Endothelial cell of umbilical vein (primary cell): Measurements from ENCODE around the gene POLN. TPM values are rescaled to one million over a fixed set of nuclear protein-coding genes. Genes with fewer than 3 reads are reported as not detected.

Source experiments
- BruUV-seq: library from RNA; stranded (reverse); fragments of 400-500 nt; replicated peaks from 2 replicates; lab custom pipeline; 2021; lab: Mats Ljungman, UMichigan
- CTCF ChIA-PET: fragments of 300-600, 350-600 bp; sonication (Branson Sonifier 250); formaldehyde crosslinking; loops from one replicate; lab custom pipeline; 2021; ENCODE audit warnings: antibody characterized with exemption, inconsistent platforms; lab: Charles Lee
- POLR2A ChIA-PET: fragments of 300-600, 350-600 bp; sonication (Branson Sonifier 250); formaldehyde crosslinking; loops from one replicate; lab custom pipeline; 2021; ENCODE audit warnings: antibody characterized with exemption, inconsistent platforms; lab: Charles Lee
- DNase-seq: peaks from one replicate; pipeline ENCODE4 v3.0.0-alpha.2; 2011; ENCODE audit warnings: low read depth, low spot score
- FAIRE-seq: peaks from 2 replicates; lab custom pipeline; 2011; peaks lifted over from hg19 to GRCh38; lab: Jason Lieb, UNC
- H2AFZ ChIP-seq: 2 replicates; pipeline ENCODE4 v1.6.0; 2012; ENCODE audit warnings: low read depth, low read length, control low read depth, inconsistent platforms
- H3K27ac ChIP-seq: 2 replicates; pipeline ENCODE4 v1.5.1; 2011; ENCODE audit warnings: low read depth, mild to moderate bottlenecking, control low read depth, low read length, moderate library complexity; ENCODE audit not compliant: insufficient read depth
- H3K27me3 ChIP-seq, 2 experiments: 2 replicates each; pipeline versions ENCODE4 v1.6.0 to v1.6.1; 2011; ENCODE audit warnings: low read length in 2 of 2, mixed read lengths in 1 of 2; ENCODE audit not compliant: control insufficient read depth in 2 of 2, insufficient read depth in 2 of 2
- H3K36me3 ChIP-seq, 2 experiments: 2 replicates in 1 of 2; 3 replicates in 1 of 2; pipeline ENCODE4 v1.5.1; 2011; ENCODE audit warnings: low read length in 2 of 2, mild to moderate bottlenecking in 1 of 2, moderate library complexity in 1 of 2; ENCODE audit not compliant: control insufficient read depth in 2 of 2, insufficient read depth in 2 of 2; ENCODE audit errors: extremely low read depth in 1 of 2
- H3K4me1 ChIP-seq: 3 replicates; pipeline ENCODE4 v1.5.1; 2011; ENCODE audit warnings: mild to moderate bottlenecking, low read length; ENCODE audit not compliant: control insufficient read depth, insufficient read depth; ENCODE audit errors: extremely low read depth
- H3K4me2 ChIP-seq: 2 replicates; pipeline ENCODE4 v1.6.1; 2011; ENCODE audit warnings: low read length, control low read depth, mixed read lengths; ENCODE audit not compliant: insufficient read depth
- H3K4me3 ChIP-seq, 3 experiments: fragments of 200-600 bp in 1 of 3; sonication (generic), shearing (Covaris generic) in 1 of 3; replicated peaks in 1 of 3; 2 replicates each; pipeline ENCODE4 v1.5.1; 2011 to 2016; ENCODE audit warnings: control low read depth in 3 of 3, low read length in 3 of 3, mild to moderate bottlenecking in 2 of 3, inconsistent platforms in 1 of 3, low read depth in 1 of 3, moderate library complexity in 1 of 3; ENCODE audit not compliant: insufficient read depth in 1 of 3
- H3K79me2 ChIP-seq: 2 replicates; pipeline ENCODE4 v1.6.0; 2012; ENCODE audit warnings: low read length, inconsistent platforms; ENCODE audit not compliant: control insufficient read depth, insufficient read depth
- H3K9ac ChIP-seq: replicated peaks from 2 replicates; pipeline ENCODE3; 2011; ENCODE audit warnings: low read length, control low read depth; ENCODE audit not compliant: insufficient read depth; ENCODE audit errors: extremely low read depth
- H3K9me1 ChIP-seq: replicated peaks from 3 replicates; pipeline ENCODE4 v1.6.0; 2011; ENCODE audit warnings: mild to moderate bottlenecking, low read length; ENCODE audit not compliant: control insufficient read depth, insufficient read depth; ENCODE audit errors: extremely low read depth
- H3K9me3 ChIP-seq: replicated peaks from 2 replicates; pipeline ENCODE4 v1.5.1; 2012; ENCODE audit warnings: low read length, inconsistent platforms; ENCODE audit not compliant: control insufficient read depth, insufficient read depth
- H4K20me1 ChIP-seq: replicated peaks from 2 replicates; pipeline ENCODE3; 2011; ENCODE audit warnings: mild to moderate bottlenecking, low read length; ENCODE audit not compliant: control insufficient read depth, insufficient read depth; ENCODE audit errors: extremely low read depth
- CTCF ChIP-seq, 2 donors: IDR thresholded peaks; 1 replicate in 1 of 2; 2 replicates in 1 of 2; pipeline ENCODE4 v1.5.1; 2011; ENCODE audit warnings: low read length in 2 of 2, mild to moderate bottlenecking in 2 of 2, moderate library complexity in 2 of 2, control low read depth in 1 of 2, inconsistent platforms in 1 of 2, low read depth in 1 of 2; ENCODE audit not compliant: insufficient read depth in 1 of 2; ENCODE audit errors: extremely low read depth in 1 of 2
- EZH2 ChIP-seq: IDR thresholded peaks from 2 replicates; pipeline ENCODE4 v1.6.1; 2012; ENCODE audit warnings: borderline replicate concordance, low read depth, mild to moderate bottlenecking, moderate library complexity, low read length, inconsistent platforms; ENCODE audit not compliant: severe bottlenecking
- FOS ChIP-seq: IDR thresholded peaks from 2 replicates; pipeline ENCODE4 v1.6.1; 2011; ENCODE audit warnings: mild to moderate bottlenecking, low read length, moderate library complexity, borderline replicate concordance; ENCODE audit not compliant: insufficient read depth
- GATA2 ChIP-seq: IDR thresholded peaks from 2 replicates; pipeline ENCODE4 v1.7.0; 2011; ENCODE audit warnings: low read depth, mild to moderate bottlenecking, moderate library complexity, mixed read lengths, low read length; ENCODE audit not compliant: insufficient read length, insufficient read depth
- MAX ChIP-seq: IDR thresholded peaks from 2 replicates; pipeline ENCODE4 v1.6.1; 2011; ENCODE audit not compliant: insufficient read depth, insufficient read length
- MYC ChIP-seq: IDR thresholded peaks from one replicate; pipeline ENCODE4 v1.6.1; 2011; ENCODE audit warnings: mild to moderate bottlenecking, low read depth, low read length
- POLR2A ChIP-seq: IDR thresholded peaks from 2 replicates; pipeline ENCODE4 v1.6.1; 2012; ENCODE audit warnings: low read depth, mild to moderate bottlenecking, control low read depth, low read length
- POLR2AphosphoS5 ChIP-seq: IDR thresholded peaks from 2 replicates; pipeline ENCODE4 v1.6.1; 2012; ENCODE audit warnings: low read depth, mild to moderate bottlenecking, control low read depth, low read length, moderate library complexity; ENCODE audit not compliant: insufficient read depth
- dilution Hi-C: fragments of 300-500 bp; cut with MboI; formaldehyde crosslinking; loops from one replicate; pipeline ENCODE4 v1.15.0; 2019; ENCODE audit warnings: low sequenced_read_pairs; ENCODE audit not compliant: extremely low pct_ligation_motif_present
- intact Hi-C: fragments of 100-400 bp; cut with micrococcal nuclease; formaldehyde crosslinking; loops from one replicate; pipeline ENCODE4 v1.10.0; 2022
- polyA plus RNA-seq, 4 experiments: library from polyadenylated mRNA; depleted of rRNA in 3 of 4; stranded (reverse) in 3 of 4; unstranded in 1 of 4; fragments of >200 nt; gene quantifications; 2 replicates each; pipeline versions ENCODE4 v1.2.1 to v1.2.3, GENCODE V29; 2011 to 2012; ENCODE audit warnings: missing spikeins in 1 of 4
- total RNA-seq: library from RNA; stranded (reverse); gene quantifications from 2 replicates; pipeline ENCODE4 v1.2.3, GENCODE V29; 2021

Gene POLN
- total and polyA plus RNA-seq, 2 donors (not counting 3 experiments of a cell fraction or from before 2014, with no cell fraction given) = 1.3 to 4.2 TPM

GRCh38 chr4:2069161-2069971 is 172.6 kb downstream of the POLN start:
- H3K9ac ChIP-seq = no peak overlapping the region
- no peak for TF ChIP-seq MAX
- no peak for TF ChIP-seq CTCF (IDR thresholded peaks at IDR 0.05; ENCODE audit: extremely low read depth in 1 of 2, insufficient read depth in 1 of 2, low read depth in 1 of 2, low read length in 2 of 2)
- no peak for TF ChIP-seq POLR2A
- no peak for TF ChIP-seq GATA2
- no peak for TF ChIP-seq EZH2
- no peak for TF ChIP-seq MYC
- TF ChIP-seq FOS = no peak
- TF ChIP-seq POLR2AphosphoS5 = no peak
- no peak overlapping the region for H2AFZ ChIP-seq
- no peaks in the 10 kb centered on the region for H3K4me1 ChIP-seq
- H3K27ac ChIP-seq = no peak overlapping the region
- intact Hi-C loops = no loop called here
- H3K36me3 ChIP-seq = no peaks in the 10 kb centered on the region
- DNase-seq (no peak), FAIRE-seq (no peak)
- ChIA-PET POLR2A (no interaction called here), CTCF (no interaction called here)
- no peak overlapping the region for H3K4me2 ChIP-seq
- H3K9me1 ChIP-seq = no peaks in the 10 kb centered on the region
- no peaks in the 10 kb centered on the region for H3K79me2 ChIP-seq
- dilution Hi-C loops = no loop called here
- H3K4me3 ChIP-seq = no peak overlapping the region
- H3K27me3 ChIP-seq = no peaks in the 10 kb centered on the region
- BruUV-seq = no TSS peak
- no peaks in the 10 kb centered on the region for H4K20me1 ChIP-seq
- no peaks in the 10 kb centered on the region for H3K9me3 ChIP-seq
